MM.1S (cell line): ENCODE measurements around the gene LRRC8E.

ENCODE experiments used
- CTCF ChIP-seq: fragments of 300-600 bp; sonication (generic); IDR thresholded peaks from 2 replicates; pipeline ENCODE4 v1.5.1; 2016; ENCODE audit warnings: antibody characterized with exemption, low read length, mixed read lengths
- EZH2 ChIP-seq: fragments of 300-600 bp; sonication (generic); optimal IDR thresholded peaks from 2 replicates; pipeline ENCODE3; 2017; ENCODE audit warnings: low read depth, mild to moderate bottlenecking, antibody characterized with exemption, low read length, mixed read lengths

- peak; percentile 40 for TF ChIP-seq CTCF
- TF ChIP-seq EZH2, result no peak
Observed at GRCh38 chr19:7928741-7929701, 40.7 kb downstream of the LRRC8E start.
